Lower lobe of right lung (tissue), 2 donors: Measurements from ENCODE around the gene KHNYN. TPM values are rescaled to one million over a fixed set of nuclear protein-coding genes. Genes with fewer than 3 reads are reported as not detected.
"Not testable (repeated sequence)": the region's sequence is repeated elsewhere in the genome, so short reads cannot be mapped to it uniquely, and the experiment has no call there.

Source experiments
- ATAC-seq, 2 donors: fragments of 200-7000 bp; cut with Tn5 transposase; one replicate each; pipeline ENCODE4 v1.9.1; 2020 to 2022; ENCODE audit warnings: mild to moderate bottlenecking in 2 of 2, moderate library complexity in 2 of 2
- DNase-seq: peaks from one replicate; pipeline ENCODE4 v3.0.0-alpha.2; 2020
- H3K27ac ChIP-seq: fragments of 200-600 bp; one replicate; pipeline ENCODE4 v1.8.0; 2022
- H3K27me3 ChIP-seq: fragments of 200-600 bp; one replicate; pipeline ENCODE4 v1.8.0; 2022; ENCODE audit warnings: low read depth
- H3K36me3 ChIP-seq: fragments of 200-600 bp; one replicate; pipeline ENCODE4 v1.8.0; 2022; ENCODE audit warnings: mild to moderate bottlenecking
- H3K4me1 ChIP-seq: fragments of 200-600 bp; one replicate; pipeline ENCODE4 v1.8.0; 2022
- H3K4me3 ChIP-seq: fragments of 200-600 bp; one replicate; pipeline ENCODE4 v1.8.0; 2022; ENCODE audit warnings: mild to moderate bottlenecking
- H3K9me3 ChIP-seq: fragments of 200-600 bp; one replicate; pipeline ENCODE4 v1.8.0; 2022
- intact Hi-C: fragments of 100-400 bp; cut with DNase I; formaldehyde crosslinking; loops from one replicate; pipeline ENCODE4 v1.11.0; 2022
- total RNA-seq: library from RNA; stranded (reverse); fragmentation: NEBNext Ultra II Directional; extraction: Animal tissue kit (Norgen Biotek cat#: 25700); gene quantifications from one replicate; pipeline ENCODE4 v1.2.1, GENCODE V29; 2021
- TF ChIP-seq, protein P1 (sequence below): fragments of 200-600 bp; IDR thresholded peaks from one replicate; pipeline ENCODE4 v1.8.0; 2022; ENCODE audit warnings: antibody characterized with exemption, mild to moderate bottlenecking
- donor health status: DM: no; HTN: yes; CAD: no; lungs with severe emphysema.

Gene KHNYN
- total RNA-seq, 1 donor from 2014 or later: 61.4 TPM

DNA sequence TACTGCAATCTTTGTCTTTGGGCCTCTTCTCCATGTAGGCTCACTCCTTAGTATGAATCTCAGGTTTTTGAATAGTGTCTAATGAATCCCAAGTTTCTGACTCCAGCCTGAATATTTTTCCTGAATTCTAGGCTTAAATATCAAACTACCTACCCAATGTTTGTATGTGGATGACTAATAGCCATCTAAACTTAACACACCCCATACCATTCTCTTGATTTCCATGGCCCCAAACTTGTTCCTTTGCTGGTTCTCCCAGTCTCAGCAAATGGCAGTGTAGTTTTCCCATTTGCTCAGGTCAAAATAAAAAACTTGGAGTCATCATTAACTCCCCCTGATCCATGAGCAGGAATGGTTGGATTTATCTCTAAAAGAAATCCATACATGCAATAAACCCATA lies 31.6 kb downstream of the KHNYN start:
- TF ChIP-seq, protein P1, sequence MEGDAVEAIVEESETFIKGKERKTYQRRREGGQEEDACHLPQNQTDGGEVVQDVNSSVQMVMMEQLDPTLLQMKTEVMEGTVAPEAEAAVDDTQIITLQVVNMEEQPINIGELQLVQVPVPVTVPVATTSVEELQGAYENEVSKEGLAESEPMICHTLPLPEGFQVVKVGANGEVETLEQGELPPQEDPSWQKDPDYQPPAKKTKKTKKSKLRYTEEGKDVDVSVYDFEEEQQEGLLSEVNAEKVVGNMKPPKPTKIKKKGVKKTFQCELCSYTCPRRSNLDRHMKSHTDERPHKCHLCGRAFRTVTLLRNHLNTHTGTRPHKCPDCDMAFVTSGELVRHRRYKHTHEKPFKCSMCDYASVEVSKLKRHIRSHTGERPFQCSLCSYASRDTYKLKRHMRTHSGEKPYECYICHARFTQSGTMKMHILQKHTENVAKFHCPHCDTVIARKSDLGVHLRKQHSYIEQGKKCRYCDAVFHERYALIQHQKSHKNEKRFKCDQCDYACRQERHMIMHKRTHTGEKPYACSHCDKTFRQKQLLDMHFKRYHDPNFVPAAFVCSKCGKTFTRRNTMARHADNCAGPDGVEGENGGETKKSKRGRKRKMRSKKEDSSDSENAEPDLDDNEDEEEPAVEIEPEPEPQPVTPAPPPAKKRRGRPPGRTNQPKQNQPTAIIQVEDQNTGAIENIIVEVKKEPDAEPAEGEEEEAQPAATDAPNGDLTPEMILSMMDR: no peak
- no peaks in the 10 kb centered on the region for H3K27me3 ChIP-seq
- H3K9me3 ChIP-seq: no peaks in the 10 kb centered on the region
- no peak for ATAC-seq
- no peaks in the 10 kb centered on the region for H3K4me1 ChIP-seq
- H3K4me3 ChIP-seq: no peak overlapping the region
- no peak for DNase-seq
- no peaks in the 10 kb centered on the region for H3K36me3 ChIP-seq
- intact Hi-C loops: no loop called here
- no peak overlapping the region for H3K27ac ChIP-seq

DNA sequence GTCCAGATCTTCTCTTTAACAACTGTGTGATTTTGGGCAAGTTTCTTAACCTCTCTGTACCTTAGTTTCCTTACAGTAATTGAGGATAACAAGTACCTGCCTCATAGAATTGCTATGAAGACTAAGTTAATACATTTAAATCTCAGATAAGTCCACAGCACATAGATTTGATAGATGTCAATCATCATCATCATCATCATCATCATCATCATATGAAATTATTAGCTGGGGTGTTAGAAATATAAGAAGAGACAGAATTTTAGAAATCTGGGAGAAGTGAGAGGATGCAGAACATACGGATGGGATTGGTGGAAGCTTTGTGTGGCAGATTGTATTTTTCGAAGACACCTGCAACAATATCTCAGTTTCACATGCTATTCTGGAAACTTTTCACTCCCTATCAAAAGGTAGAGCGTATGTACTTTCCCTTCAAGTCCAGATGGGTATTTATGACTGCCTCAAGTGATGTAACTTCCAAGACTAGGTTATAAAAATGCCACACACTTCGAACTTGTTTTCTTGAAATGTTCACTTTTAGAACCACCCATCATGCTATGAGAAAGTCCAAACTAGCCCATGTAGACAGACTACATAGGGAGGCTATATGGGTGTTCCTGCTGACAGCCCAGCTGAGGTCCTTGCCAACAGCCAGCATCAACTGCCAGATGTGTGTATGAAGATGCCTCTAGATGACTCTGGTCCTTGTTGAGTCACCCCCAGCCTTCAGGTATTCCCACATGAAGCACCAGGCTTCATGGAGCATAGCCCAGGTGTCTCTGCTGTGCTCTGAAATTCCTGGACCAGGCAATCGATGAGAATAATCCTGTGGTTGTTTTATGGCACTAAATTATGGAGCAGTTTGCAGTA lies 33.5 kb downstream of the KHNYN start:
- Histone ChIP-seq H3K36me3 (no peaks in the 10 kb centered on the region), H3K27ac (no peak overlapping the region), H3K4me1 (no peaks in the 10 kb centered on the region), H3K4me3 (no peak overlapping the region), H3K27me3 (no peaks in the 10 kb centered on the region), H3K9me3 (no peaks in the 10 kb centered on the region)
- ATAC-seq: no peak
- TF ChIP-seq, protein P1: no peak
- no peak for DNase-seq
- intact Hi-C loops: no loop called here

DNA sequence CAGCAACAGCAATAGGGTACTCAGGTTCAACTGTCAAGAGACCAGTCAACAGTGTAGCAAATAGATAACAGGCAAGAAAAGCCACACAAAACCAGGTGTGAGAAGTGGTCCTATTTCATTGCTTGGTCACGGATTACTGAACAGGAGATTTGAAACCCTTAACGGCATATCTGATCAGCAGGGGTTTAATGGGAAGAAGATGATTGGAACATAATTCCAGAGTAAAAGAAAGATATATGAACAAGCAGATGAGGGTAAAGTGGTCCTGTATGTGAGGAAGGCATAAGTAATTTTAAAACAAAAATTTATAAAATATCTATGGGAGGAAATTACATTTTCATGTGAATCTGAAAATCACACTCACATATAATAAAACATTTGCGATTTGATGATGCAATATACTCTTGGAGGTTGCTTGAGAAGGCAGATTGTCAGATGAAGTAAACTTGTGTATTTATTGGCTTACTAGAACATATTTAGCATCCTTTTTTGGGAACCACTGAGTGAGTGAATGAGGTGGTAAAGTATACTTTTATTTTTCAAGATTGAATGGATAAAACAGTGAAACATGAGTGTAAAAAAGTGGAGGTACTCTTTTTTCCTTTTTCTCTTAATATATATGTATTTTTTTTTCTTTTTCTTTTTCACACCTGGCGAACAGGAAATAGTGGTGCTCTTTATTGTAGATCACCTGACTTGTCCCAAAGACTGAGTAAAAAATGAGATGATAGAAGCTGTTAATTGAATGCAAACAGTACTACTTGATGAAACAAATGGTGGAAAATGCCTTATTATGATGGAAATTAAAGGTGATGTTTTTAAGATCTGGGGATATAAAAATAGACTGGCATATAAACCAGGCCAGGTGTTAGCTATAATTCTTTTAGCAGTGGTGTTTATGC lies 34.4 kb downstream of the KHNYN start:
- H3K4me1 ChIP-seq: no peaks in the 10 kb centered on the region
- H3K27me3 ChIP-seq: no peaks in the 10 kb centered on the region
- ATAC-seq (no peak), DNase-seq (no peak)
- TF ChIP-seq, protein P1: no peak
- H3K36me3 ChIP-seq: no peaks in the 10 kb centered on the region
- intact Hi-C loops: no loop called here
- no peaks in the 10 kb centered on the region for H3K9me3 ChIP-seq
- no peak overlapping the region for H3K4me3 ChIP-seq
- H3K27ac ChIP-seq: no peak overlapping the region

DNA sequence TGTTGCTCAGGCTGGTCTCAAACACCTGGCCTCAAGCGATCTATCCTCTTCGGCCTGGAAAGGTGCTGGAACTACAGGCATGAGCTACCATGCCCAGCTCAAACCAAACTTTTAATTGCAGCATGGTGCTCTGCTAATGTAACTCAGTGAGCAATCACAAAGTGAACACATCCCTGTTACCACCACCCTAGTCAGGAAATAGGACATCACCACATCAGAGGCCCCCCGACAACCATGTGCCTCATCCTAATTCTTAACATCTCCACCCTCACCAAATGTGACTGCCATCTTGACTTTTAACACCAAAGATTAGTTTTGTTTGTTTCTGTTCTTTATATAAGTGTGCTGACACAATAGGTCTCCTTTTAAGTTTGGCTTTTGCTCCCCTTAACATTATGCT lies 35.6 kb downstream of the KHNYN start:
- H3K4me3 ChIP-seq: no peak overlapping the region
- no peaks in the 10 kb centered on the region for H3K27me3 ChIP-seq
- no peak for ATAC-seq
- no peak for DNase-seq
- H3K9me3 ChIP-seq: no peaks in the 10 kb centered on the region
- H3K4me1 ChIP-seq: no peaks in the 10 kb centered on the region
- no peaks in the 10 kb centered on the region for H3K36me3 ChIP-seq
- H3K27ac ChIP-seq: no peak overlapping the region
- intact Hi-C loops: no loop called here
- TF ChIP-seq, protein P1: no peak

DNA sequence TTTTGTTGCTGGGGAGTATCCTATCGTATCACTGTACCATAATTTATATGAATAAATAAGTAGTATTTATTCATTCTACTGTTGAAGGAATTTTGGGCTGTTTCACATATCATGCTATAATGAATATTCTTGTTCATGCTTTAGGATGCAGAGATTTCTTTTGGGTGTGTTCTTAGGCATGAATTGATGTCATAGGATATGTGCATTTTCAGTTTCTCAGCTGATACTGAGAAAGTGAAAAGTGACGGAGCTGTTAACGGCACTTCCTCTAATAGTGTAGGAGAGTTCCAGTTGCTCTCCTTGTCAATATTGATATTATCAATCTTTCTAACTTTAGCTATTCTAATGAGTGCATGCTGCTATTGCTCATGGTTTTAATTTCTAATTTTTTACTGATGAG lies 36.1 kb downstream of the KHNYN start:
- H3K36me3 ChIP-seq: no peaks in the 10 kb centered on the region
- no peak for ATAC-seq
- H3K27me3 ChIP-seq: no peaks in the 10 kb centered on the region
- no peak overlapping the region for H3K4me3 ChIP-seq
- DNase-seq: no peak
- H3K27ac ChIP-seq: no peak overlapping the region
- TF ChIP-seq, protein P1: no peak
- intact Hi-C loops: no loop called here
- H3K4me1 ChIP-seq: no peaks in the 10 kb centered on the region
- no peaks in the 10 kb centered on the region for H3K9me3 ChIP-seq

DNA sequence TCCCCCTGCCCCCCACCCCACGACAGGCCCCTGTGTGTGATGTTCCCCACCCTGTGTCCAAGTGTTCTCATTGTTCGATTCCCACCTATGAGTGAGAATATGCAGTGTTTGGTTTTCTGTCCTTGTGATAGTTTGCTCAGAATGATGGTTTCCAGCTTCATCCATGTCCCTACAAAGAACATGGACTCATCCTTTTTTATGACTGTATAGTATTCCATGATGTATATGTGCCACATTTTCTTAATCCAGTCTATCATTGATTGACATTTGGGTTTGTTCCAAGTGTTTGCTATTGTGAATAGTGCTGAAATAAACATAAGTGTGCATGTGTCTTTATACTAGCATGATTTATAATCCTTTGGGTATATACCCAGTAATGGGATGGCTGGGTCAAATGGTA lies 40.7 kb downstream of the KHNYN start:
- H3K9me3 ChIP-seq, DNase-seq, ATAC-seq: not testable (repeated sequence)

More for the DNA sequence above, 40.7 kb downstream of the KHNYN start:
- H3K4me3 ChIP-seq, H3K4me1 ChIP-seq, H3K27me3 ChIP-seq, H3K36me3 ChIP-seq, intact Hi-C loops, H3K27ac ChIP-seq: not testable (repeated sequence)
